Panc1 (cell line): ENCODE measurements around the gene SLC35C1. TPM values are rescaled to one million over a fixed set of nuclear protein-coding genes. Genes with fewer than 3 reads are reported as not detected.
A peak's percentile ranks its signal among the peaks of the same experiment; 100 is the strongest.

Experiments used
- ATAC-seq: fragments of 200-7000 bp; cut with Tn5 transposase; 2 replicates; pipeline ENCODE4 v1.9.1; 2020; ENCODE audit warnings: mild to moderate bottlenecking, moderate library complexity
- BruUV-seq: library from RNA; stranded (reverse); fragments of 400-500 nt; replicated peaks from 2 replicates; lab custom pipeline; 2021; lab: Mats Ljungman, UMichigan
- CTCF ChIA-PET: fragments of 300-600 bp; sonication (Branson Sonifier 250); formaldehyde crosslinking; loops from one replicate; lab custom pipeline; 2022; ENCODE audit warnings: antibody characterized with exemption; lab: Charles Lee
- POLR2A ChIA-PET: fragments of 300-600 bp; sonication (Branson Sonifier 250); formaldehyde crosslinking; loops from one replicate; lab custom pipeline; 2022; ENCODE audit warnings: antibody characterized with exemption; lab: Charles Lee
- DNase-seq: peaks from one replicate; pipeline ENCODE4 v3.0.0-alpha.2; 2010; ENCODE audit warnings: low read depth, low spot score
- H3K27ac ChIP-seq: 2 replicates; pipeline ENCODE4 v1.5.1; 2011; ENCODE audit warnings: mild to moderate bottlenecking, low read length, inconsistent platforms
- H3K27me3 ChIP-seq: fragments of 200-500 bp; sonication (Bioruptor generic); 2 replicates; pipeline ENCODE4 v1.6.0; 2014; ENCODE audit warnings: low read length, inconsistent platforms; ENCODE audit not compliant: control insufficient read depth, insufficient read depth
- H3K36me3 ChIP-seq: fragments of 200-500 bp; sonication (Bioruptor generic); 2 replicates; pipeline ENCODE4 v1.5.1; 2014; ENCODE audit warnings: inconsistent platforms, mild to moderate bottlenecking, low read length, moderate library complexity; ENCODE audit not compliant: control insufficient read depth, insufficient read depth
- H3K4me1 ChIP-seq: 2 replicates; pipeline ENCODE4 v1.5.1; 2011; ENCODE audit warnings: inconsistent platforms, mild to moderate bottlenecking, low read length, moderate library complexity; ENCODE audit not compliant: control insufficient read depth, insufficient read depth
- H3K4me3 ChIP-seq, 2 experiments: 2 replicates each; pipeline ENCODE4 v1.5.1; 2011 to 2012; ENCODE audit warnings: low read depth in 2 of 2, low read length in 2 of 2, mild to moderate bottlenecking in 2 of 2, inconsistent platforms in 1 of 2, moderate library complexity in 1 of 2
- H3K9me3 ChIP-seq: fragments of 200-500 bp; sonication (Bioruptor generic); 2 replicates; pipeline ENCODE4 v1.5.1; 2014; ENCODE audit warnings: low read depth, mild to moderate bottlenecking, inconsistent platforms, low read length, moderate library complexity; ENCODE audit not compliant: control insufficient read depth, insufficient read depth
- CTCF ChIP-seq: fragments of 450-650 bp; IDR thresholded peaks from 2 replicates; pipeline ENCODE4 v1.5.1; 2017; ENCODE audit warnings: mild to moderate bottlenecking
- POLR2AphosphoS5 ChIP-seq: IDR thresholded peaks from 2 replicates; pipeline ENCODE4 v1.6.1; 2012; ENCODE audit warnings: mild to moderate bottlenecking, low read depth, low read length, moderate library complexity
- REST ChIP-seq, 2 experiments: IDR thresholded peaks; 2 replicates each; pipeline ENCODE4 v1.6.1; 2011 to 2012; ENCODE audit warnings: low read depth in 2 of 2, control low read depth in 1 of 2, low read length in 1 of 2, mild to moderate bottlenecking in 1 of 2, moderate library complexity in 1 of 2; ENCODE audit not compliant: insufficient read depth in 1 of 2
- SIN3A ChIP-seq: IDR thresholded peaks from 2 replicates; pipeline ENCODE4 v1.6.1; 2012; ENCODE audit warnings: low read depth, mild to moderate bottlenecking, low read length, moderate library complexity, borderline replicate concordance; ENCODE audit not compliant: insufficient read depth
- TCF7L2 ChIP-seq: IDR thresholded peaks from 2 replicates; pipeline ENCODE4 v1.6.1; 2011; ENCODE audit warnings: mild to moderate bottlenecking, low read depth, low read length, inconsistent platforms
- in situ Hi-C: cut with HindIII; loops from 2 replicates; pipeline ENCODE4 v1.10.0; 2016; ENCODE audit warnings: low sequenced_read_pairs, low pct_unique_long_range_greater_than_20kb
- intact Hi-C: fragments of 100-400 bp; cut with micrococcal nuclease; formaldehyde crosslinking; loops from one replicate; pipeline ENCODE4 v1.10.0; 2022; ENCODE audit not compliant: unreplicated experiment
- total RNA-seq: library from RNA; stranded (reverse); gene quantifications from one replicate; pipeline ENCODE4 v1.2.1, GENCODE V29; 2021; ENCODE audit not compliant: unreplicated experiment

SLC35C1 gene
- total RNA-seq, 1 experiment from 2014 or later: 13.4 TPM

- BruUV-seq: no TSS peak
- H3K27me3 ChIP-seq: peaks cover 7% of the 10 kb centered on the region; the same call in 1 of the 2 replicates
- in situ Hi-C loops (no loop called here), intact Hi-C loops (no loop called here)
- H3K9me3 ChIP-seq: no peaks in the 10 kb centered on the region
- ChIA-PET CTCF (no interaction called here), POLR2A (no interaction called here)
- H3K4me1 ChIP-seq: peaks cover 10% of the 10 kb centered on the region
- ATAC-seq (no peak), DNase-seq (no peak)
- H3K27ac ChIP-seq: no peak overlapping the region
- no peak for TF ChIP-seq CTCF
- TF ChIP-seq TCF7L2: no peak
- no peak for TF ChIP-seq POLR2AphosphoS5
- no peak for TF ChIP-seq SIN3A
- no peak for TF ChIP-seq REST (IDR thresholded peaks at IDR 0.05; ENCODE audit: insufficient read depth in 1 of 2, low read depth in 2 of 2, low read length in 1 of 2)
- H3K4me3 ChIP-seq: peak overlapping the region; percentile 78 to 92; a peak in 2 of 4 replicates
- H3K36me3 ChIP-seq: no peaks in the 10 kb centered on the region; the same call in 1 of the 2 replicates
Measured at GRCh38 chr11:45846174-45846675, 41.3 kb downstream of the SLC35C1 start.

GRCh38 chr11:45846974-45847910 lies 42.3 kb downstream of the SLC35C1 start, which contains the start of gene CRY2:
Gene CRY2, plus strand, starts transcription at chr11:45847475. Its CDS starts 16 bp downstream, at chr11:45847491.
- no TSS peak for BruUV-seq
- peaks cover 10% of the 10 kb centered on the region for H3K4me1 ChIP-seq
- TF ChIP-seq SIN3A: peak; percentile 38; the same call in 1 of the 2 replicates
- no peak for TF ChIP-seq TCF7L2
- TF ChIP-seq REST (IDR thresholded peaks at IDR 0.05; ENCODE audit: insufficient read depth in 1 of 2, low read depth in 2 of 2, low read length in 1 of 2): no peak
- TF ChIP-seq POLR2AphosphoS5: peak; percentile 49
- TF ChIP-seq CTCF: no peak
- intact Hi-C loops: no loop called here
- H3K27me3 ChIP-seq: peaks cover 7% of the 10 kb centered on the region; the same call in 1 of the 2 replicates
- no peaks in the 10 kb centered on the region; the same call in 1 of the 2 replicates for H3K36me3 ChIP-seq
- peak within 1 kb of the TSS; percentile 79 for H3K27ac ChIP-seq
- DNase-seq (peak; percentile 79), ATAC-seq (peak; percentile 98)
- in situ Hi-C loops: no loop called here
- POLR2A ChIA-PET: interaction anchor here (0.6 to 0.7 kb wide), 4 partner anchors 14 to 76 kb away, joined by 3 to 15 read pairs (median 5); no protein-coding TSS in a partner anchor
- no peaks in the 10 kb centered on the region for H3K9me3 ChIP-seq
- peak within 1 kb of the TSS; percentile 78 to 92 for H3K4me3 ChIP-seq
- CTCF ChIA-PET: interaction anchor here (0.7 kb wide), 1 partner anchor 83 kb away, joined by 6 read pairs; no protein-coding TSS in a partner anchor
